Stimulated activated naive CD4-positive, alpha-beta T cell (primary cell): Measurements from ENCODE around the gene CNTLN.
"Not testable (repeated sequence)": the region's sequence is repeated elsewhere in the genome, so short reads cannot be mapped to it uniquely, and the experiment has no call there.

Experiments used
- DNase-seq, 6 experiments: peaks; one replicate each; lab custom pipeline; 2025; lab: John Stamatoyannopoulos, UW

Gene CNTLN

DNA sequence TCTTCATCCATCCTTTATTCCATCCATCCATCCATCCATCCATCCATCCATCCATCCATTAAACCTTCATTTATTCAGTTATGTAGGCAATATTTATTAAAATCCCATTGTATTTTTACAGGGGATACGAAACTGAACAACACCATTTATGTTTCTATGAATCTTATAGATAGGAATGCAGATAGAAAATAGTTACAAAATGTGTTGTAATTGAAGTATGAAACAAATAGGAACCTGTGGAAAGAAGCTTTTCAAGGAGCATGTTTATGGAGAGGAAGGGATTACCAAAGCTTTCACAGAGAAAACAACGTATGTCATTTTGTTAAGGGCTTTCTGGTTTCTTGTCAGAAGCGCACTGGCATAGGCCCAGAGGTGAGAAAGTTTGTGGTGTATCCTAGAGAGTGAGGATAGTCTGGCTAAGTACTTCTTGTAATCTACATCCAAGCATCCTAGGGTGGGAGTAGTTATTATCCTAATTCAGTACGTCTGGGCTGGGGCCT is 184.0 kb downstream of the CNTLN start:
- no peak for DNase-seq

DNA sequence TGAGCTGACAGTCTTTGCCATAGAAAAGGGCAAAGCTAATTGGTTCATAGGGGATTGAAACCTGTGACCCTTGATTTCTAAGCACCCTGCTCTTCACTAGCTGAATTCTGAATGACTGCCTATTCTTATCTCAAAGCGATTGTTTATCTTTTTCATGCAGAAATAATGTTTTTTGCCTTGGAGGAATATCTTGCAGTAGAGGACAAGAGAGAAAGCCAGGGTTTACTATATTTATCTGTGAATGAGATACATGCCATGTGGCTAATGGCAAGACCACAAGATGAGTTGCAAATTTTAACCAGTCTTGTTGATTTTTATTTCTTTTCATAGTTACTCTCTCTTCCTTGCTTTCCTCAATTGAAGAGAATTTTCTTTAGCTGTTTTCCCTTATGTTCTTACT is 185.0 kb downstream of the CNTLN start:
- DNase-seq = no peak

DNA sequence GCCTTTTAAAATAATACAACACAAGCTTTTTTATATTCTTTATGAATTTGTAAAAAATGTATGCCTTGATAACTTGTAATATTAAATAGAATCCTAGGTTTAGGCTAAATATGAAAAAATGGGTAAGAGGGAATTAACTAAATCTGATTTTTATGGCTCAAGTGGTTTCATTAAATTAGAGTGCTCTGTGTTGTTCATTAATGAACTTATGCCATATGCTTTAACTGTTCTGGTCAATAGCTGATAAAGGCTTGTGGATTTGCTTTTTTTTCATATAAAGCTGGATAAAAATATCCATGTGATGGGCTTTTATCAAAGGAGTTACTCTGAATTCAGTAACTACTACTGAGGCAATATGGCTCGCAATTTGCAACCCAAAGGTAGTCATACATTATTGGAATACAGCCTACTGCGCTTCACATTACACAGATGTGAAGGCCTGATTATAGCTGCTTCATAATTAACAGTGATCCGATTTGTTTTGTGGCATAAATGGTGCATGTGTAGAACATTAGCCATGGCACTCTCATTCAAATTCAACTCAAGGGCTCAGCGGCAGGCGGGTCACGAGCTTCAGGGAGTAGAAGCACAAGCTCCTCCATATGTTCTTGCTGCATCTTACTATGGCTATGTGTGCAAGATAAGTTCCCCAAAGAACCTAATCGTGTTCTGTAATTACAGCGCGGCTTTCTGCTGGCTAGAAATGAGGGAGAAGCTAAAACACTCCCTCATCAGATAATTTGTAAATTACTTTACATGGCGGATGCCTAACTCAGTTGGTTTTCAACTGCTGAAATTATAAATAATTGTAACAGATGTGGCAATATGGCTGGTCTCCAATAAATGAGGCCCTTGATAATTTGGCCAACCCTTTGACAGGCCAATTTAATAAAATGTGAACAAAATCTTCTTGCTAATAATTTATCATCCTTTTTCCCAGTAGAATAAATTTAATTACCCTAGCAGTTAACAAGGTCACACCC is 188.3 kb downstream of the CNTLN start:
- no peak for DNase-seq

GRCh38 chr9:17328331-17328730 is 193.5 kb downstream of the CNTLN start:
- DNase-seq = no peak

- DNase-seq = no peak
Observed at GRCh38 chr9:17330097-17330496, 195.3 kb downstream of the CNTLN start.

GRCh38 chr9:17332115-17332514 is 197.3 kb downstream of the CNTLN start:
- no peak for DNase-seq

- no peak for DNase-seq
Observed at GRCh38 chr9:17339156-17339555, 204.3 kb downstream of the CNTLN start.

GRCh38 chr9:17342696-17343095 is 207.9 kb downstream of the CNTLN start:
- no peak for DNase-seq

GRCh38 chr9:17349831-17350230 is 215.0 kb downstream of the CNTLN start:
- DNase-seq = no peak

- not testable (repeated sequence) for DNase-seq
Observed at GRCh38 chr9:17354006-17354405, 219.2 kb downstream of the CNTLN start.

GRCh38 chr9:17361378-17361777 is 226.5 kb downstream of the CNTLN start:
- no peak for DNase-seq

DNA sequence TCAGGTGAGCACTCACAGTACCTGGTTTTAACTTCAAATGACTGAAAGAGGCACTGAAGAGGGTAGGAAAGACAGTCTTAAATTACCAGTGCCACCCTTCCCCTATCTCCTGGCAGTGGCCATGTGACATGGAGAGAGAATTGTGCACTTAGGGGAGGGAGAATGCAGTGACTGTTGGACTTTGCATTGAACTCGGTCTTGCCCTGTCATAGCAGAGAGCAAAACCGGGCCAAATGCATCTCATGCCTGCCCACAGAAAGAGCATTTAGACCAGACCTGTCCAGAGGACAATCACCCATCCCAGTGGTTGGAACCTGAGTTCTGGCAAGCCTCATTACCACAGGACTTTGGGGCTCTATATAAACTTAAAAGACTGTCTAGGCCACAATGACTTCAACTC is 232.2 kb downstream of the CNTLN start:
- no peak for DNase-seq

DNA sequence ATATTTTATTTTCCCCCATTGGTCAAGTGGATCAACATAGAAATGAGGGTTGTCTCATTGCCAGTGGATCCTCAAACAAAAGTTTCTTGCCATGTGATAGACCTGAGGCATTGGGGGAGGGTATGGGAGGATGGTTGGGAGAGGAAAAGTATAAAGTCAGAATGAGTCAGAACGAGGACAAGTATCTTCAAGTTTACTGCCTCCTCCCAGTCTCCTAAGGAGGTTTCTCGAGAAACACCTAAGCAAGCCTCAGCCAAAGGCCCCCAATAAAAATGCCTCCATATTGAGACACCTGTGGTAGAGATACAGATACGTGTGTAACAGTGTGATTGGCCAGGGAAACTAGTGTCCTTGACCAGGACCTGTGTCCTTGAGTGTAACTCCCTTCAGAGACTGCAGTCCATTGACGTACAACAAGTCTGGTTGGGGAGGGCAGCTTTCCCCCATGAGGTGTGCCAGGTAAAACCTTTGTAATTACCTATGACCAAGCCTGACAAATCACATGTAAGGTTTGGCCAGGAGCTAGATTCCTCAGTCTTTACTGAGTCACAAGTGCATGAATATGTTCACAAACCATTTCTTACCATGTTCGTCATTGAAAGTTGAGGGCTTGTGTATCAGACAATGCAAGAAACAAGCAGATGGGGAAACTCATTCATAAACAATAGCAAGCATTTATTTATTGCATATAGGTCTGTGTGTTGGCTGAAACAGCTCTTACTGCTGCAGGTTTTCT is 245.5 kb downstream of the CNTLN start:
- no peak for DNase-seq

GRCh38 chr9:17387565-17387964 is 252.7 kb downstream of the CNTLN start:
- no peak for DNase-seq

DNA sequence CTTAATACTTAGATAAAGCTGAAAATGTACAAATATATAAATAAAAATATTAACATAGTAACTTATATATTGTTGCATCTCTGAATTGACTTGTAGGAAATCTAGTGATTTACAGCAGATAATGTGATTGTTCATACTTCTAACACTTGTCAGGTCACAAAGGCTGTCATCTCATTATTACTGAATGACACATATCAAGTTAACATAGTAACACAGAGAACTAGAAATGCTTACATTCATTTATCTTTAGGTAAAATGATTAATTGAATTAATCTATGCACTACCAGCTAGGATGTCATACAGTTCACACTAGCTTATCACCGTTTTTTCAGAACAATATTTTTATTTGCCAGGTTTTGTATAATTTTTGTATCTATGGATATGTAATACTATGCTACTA is 254.2 kb downstream of the CNTLN start:
- DNase-seq = no peak

DNA sequence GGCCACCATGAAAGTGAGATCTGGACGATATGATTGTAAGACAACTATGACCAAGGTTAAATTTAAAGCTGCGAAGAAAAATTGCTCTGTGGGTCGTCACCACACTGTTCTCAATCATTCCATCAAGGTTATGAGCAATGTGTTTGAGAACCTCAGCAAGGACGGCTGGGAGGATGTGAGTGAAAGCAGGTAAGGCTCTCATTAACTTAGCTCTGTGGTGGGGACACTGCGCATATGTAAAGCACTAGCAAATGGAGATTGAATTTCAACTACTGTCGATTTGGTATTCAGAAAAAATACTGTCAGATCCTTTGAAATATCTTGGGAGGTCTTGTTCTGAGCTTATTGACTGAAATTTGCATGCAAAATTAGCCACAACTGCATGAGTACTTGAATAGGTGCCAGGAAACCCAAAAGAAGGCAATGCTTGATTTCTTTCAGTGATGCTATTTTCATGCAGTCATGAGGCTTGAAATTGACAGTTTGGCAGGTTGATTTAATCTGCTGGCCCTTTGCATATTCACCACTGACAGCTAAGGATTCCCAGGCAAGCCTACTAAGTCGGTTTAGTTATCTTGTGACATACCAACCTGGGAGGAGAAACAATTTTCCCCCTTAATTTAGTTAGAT is 260.2 kb downstream of the CNTLN start:
- no peak for DNase-seq

DNA sequence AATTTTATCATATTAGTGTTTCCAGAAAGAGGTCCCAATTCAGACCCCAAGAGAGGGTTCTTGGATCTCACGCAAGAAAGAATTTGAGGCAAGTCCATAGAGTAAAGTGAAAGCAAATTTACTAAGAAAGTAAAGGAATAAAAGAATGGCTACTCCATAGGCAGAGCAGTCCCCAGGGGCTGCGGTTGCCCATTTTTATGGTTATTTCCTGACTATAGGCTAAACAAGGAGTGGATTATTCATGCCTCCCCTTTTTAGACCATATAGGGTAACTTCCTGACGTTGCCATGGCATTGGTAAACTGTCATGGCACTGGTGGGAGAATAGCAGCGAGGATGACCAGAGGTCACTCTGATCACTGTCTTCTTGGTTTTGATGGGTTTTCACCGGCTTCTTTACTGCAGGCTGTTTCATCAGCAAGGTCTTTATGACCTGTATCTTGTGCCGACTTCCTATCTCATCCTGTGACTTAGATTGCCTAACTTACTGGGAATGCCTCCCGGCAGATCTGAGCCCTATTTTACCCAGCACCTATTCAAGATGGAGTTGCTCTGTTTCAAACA is 262.4 kb downstream of the CNTLN start:
- DNase-seq = not testable (repeated sequence)

DNA sequence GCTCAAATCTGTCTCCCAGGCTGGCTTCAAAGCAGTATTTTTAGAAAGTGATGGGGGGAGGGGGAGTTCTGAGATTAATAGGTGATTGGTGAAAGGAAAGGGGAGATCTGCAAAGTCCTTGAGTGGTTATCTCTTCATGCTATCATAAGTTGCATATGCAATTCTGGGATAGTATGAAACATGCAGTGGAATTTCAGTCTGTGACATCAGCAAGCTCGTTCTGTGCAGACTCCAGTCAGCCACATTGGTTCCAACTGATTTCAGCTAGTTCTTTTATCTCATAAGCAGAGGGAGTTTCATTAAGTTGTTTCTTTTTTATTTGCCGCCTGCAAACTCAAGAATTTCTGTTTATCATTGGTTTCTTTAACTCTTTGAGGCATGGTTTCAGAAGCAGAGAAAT is 263.5 kb downstream of the CNTLN start:
- no peak for DNase-seq

DNA sequence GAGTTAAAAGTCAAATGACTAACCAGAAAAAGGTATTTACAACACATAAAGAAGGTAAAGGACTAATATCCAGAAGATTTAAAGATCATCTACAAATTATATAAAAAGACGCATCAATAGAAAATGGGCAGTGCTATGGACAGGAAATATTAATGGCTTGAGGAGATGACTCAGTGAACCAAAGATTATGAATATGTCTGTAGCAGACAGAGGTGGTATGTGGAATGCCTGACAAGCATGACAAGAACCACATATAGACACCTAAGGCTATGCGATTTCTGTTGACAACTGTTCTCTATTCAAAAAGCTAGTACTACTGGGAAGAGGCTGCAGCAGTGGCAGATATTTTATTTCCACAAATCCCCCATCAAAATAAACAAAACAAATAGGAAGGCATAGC is 267.0 kb downstream of the CNTLN start:
- no peak for DNase-seq

DNA sequence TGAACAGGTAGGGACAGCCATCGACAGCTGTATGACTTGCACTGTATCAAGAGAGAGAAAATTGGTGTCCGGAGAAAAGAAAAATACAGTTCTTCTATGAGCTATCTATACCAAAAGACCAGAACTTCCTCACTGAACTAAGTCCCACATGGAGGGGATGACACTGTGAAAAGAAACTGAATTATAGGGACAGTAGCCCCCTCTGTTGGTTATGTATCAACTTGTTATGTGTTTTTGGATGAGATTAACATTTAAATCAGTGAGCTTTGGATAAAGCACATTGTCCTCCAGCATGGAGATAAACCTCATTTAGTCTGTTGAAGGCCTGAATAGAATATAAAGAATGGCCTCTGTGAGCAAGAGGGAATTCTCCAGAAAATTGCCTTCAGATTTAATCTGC is 267.5 kb downstream of the CNTLN start:
- DNase-seq = no peak

DNA sequence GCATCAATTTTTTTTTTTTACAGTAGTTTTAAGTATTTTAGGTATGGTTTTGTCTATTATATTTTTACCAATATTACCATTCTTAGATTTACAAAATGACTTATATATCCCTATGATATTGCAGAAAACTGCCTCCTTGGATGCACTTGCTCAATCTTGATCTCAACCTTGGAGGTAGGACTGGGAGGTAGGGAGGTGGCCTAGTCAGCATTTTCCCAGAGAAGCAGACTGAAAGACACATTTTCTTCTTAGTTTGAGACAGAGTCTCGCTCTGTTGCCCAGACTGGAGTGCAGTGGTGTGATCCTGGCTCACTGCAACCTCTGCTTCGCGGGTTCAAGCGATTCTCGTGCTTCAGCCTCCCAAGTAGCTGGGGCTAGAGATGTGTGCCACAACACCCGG is 268.7 kb downstream of the CNTLN start:
- no peak for DNase-seq

DNA sequence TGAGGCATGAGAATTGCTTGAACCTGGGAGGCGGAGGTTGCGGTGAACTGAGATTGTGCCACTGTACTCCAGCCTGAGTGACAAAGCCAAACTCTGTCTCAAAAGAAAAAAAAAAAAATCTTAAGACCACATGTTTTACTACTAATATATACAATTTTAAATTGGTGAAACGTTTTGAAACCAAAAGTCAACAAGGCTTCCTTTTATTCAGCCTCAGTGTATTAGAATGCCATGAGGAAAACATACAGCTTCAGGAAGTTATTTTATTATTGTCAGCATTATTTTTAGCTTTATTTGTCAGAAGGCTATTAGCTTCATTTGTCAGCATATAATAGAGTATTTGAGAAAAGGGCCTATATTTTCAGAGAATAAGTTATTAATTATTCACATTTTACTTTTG is 280.1 kb downstream of the CNTLN start:
- DNase-seq = no peak
